GM21737 (cell line): ENCODE data around the gene VKORC1L1.
"Not testable (repeated sequence)": the region's sequence is repeated elsewhere in the genome, so short reads cannot be mapped to it uniquely, and the experiment has no call there.

Source experiments
- ATAC-seq: cut with Tn5 transposase; IDR thresholded peaks from one replicate; pipeline ENCODE4 v1.9.1; 2021; ENCODE audit warnings: mild to moderate bottlenecking, moderate library complexity; ENCODE audit not compliant: unreplicated experiment

The VKORC1L1 gene

DNA sequence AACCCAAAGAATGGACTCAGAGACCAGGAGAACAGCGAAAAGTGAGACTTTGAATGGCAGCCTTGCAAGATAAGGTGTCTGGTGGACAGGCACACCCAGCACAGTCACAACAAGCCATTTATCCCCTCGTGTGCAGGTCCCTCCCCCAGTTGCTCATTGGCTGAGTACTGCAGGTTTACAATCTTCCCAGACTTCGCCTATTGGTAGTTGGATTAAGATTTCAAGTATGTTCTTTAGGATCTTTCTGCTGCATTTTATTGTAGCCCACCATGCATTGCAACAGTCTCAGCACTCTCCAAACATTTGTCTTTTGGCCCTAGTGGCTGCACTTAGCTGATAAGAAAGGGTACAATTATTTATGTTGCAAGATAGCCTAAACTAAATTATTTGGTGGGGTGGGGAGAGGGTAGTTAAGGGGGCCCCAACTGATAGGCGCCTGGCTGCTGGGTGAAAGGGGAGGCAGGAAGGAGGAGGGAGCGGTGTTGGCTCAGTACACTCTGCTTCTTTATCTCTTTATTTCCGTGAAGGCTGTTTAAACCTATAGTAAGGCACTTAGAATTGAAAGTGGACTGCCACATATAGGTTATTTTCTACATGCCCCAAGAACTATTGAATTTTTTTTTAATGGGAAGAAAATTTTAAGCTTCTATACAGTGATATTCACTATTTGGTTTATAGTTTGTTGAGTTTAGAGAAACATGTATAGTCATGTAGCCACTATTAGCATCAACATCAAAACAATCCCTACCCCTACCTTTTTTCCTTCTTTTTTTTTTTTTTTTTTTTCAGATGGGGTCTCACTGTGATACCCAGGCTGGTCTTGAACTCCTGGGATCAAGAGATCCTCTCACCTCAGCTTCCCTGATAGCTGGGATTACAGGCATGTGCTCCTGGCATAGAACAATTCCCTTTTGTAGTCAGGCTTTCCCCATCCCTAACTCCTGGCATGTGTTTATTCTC is 54.9 kb downstream of the VKORC1L1 start:
- no peak for ATAC-seq

DNA sequence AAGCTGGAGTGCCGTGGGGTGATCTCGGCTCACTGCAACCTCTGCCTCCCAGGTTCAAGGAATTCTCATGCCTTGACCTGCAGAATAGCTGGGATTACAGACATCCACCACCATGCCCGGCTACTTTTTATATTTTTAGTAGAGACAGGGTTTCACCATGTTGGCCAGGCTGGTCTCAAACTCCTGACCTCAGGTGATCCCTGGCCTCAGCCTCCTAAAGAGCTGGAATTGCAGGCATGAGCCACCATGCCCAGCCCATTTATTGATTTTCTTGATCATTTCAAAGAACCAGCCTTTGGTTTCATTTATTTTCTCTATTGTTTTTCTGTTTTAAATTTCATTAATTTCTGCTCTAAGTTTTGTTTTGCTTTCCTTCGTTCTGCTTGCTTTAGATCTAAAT is 58.8 kb downstream of the VKORC1L1 start:
- ATAC-seq = no peak

DNA sequence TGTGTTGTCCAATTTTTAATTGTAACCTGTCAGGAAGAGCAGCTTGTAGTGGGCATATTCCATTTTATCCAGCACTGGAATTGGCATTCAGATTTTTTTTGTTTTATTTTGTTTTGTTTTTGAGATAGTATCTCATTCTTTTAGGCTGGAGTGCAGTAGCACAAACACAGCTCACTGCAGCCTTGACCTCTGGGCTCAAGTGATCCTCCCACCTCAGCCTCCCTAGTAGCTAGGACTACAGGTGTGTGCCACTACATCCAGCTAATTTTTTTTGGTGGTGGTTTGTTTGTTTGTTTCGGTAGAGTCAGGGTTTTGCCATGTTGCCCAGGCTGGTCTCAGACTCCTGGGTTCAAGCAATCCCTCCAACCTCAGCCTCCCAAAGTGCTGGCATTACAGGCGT is 64.4 kb downstream of the VKORC1L1 start:
- ATAC-seq = no peak

DNA sequence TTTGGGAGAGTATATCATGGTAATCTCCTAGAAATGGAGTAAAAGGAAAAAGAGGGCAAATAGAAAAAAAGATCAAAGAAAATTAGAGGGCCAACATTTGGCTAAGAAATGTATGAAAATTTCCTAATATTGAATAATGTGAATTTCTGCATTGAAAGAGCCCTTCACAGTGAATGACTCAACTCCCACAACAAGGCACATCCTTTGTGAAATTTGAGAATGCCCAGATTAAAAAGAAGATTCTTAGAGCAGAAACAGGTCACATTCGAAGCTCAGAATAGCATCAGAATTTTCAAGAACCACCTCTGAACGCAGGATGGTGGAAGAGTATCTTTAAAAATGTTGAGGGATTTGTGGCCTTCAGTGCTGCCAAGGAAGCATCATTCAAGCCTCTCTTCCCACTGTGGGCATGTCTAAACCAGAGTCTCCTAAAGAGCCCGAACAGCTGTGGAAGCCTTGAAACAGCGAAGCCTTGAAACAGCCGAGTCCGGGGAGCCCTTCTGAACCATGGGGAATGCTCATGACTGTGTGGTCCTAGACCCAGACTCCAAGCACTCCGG is 65.5 kb downstream of the VKORC1L1 start:
- no peak for ATAC-seq

DNA sequence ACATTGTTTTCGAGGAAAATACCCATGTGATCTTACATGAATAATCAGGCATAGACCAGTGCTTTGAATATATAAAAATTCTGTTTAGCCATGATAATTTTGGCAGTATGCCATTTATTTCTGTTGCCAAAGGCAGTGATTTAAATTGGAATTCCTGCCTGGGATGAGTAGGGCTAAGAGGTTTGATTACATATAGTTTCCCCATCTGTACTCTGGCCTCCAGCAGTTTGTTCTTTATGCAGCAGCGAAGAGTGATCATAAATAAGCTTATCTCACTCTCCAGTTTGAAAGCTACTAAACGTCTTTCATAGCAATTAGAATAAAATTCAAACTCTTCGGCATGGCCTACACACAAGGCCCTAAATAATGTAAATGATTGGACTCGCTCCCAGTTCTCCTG is 72.9 kb downstream of the VKORC1L1 start:
- not testable (repeated sequence) for ATAC-seq

DNA sequence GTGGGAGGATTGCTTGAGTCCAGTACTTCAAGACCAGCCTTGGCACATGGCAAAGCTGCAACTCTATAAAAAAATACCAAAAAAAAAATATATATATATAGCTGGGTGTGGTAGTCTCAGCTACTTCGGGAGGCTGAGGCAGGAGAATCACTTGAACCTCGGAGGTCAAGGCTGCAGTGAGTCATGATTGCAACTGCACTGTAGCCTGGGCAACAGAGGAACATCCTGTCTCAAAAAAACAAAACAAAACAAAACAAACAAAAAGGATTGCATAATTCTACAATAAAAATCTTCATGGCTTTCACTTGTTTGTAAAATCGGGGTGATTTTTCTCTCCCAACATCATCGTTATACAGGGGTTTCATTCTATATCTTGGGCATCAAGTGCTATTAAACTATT is 74.0 kb downstream of the VKORC1L1 start:
- no peak for ATAC-seq

DNA sequence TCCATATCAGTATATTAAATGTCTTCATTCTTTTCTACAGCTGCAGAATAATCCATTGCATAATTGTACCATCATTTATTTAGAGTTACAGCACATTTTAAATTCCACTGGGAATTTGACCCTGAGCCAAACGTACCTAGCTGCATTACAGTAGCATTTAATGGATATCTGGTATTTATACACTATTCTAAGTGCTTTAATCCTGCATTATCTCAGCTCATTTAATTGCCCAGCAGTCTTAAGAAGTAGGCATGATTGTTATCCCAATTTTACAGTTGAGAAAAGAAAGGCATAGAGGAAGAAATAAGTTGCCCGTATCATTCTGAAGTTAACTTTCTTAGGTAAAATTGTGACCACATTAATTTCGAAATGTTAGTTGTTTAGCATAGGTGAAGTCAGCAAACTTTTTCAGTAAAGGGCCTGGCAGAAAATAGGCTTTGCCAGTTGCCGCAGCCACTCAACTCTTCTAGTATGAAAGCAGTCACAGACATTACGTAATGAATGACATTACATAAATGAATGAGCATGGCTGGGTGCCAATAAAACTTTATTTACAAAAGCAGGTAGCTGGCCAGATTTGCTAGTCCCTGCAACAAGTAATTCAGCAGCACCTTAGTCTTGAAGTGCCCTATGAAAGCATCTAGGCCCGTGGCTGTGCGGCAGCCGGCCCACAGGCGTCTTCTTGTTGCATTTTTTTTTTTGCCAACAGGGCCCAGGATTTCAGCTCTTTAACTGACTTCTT is 79.1 kb downstream of the VKORC1L1 start:
- ATAC-seq = no peak

DNA sequence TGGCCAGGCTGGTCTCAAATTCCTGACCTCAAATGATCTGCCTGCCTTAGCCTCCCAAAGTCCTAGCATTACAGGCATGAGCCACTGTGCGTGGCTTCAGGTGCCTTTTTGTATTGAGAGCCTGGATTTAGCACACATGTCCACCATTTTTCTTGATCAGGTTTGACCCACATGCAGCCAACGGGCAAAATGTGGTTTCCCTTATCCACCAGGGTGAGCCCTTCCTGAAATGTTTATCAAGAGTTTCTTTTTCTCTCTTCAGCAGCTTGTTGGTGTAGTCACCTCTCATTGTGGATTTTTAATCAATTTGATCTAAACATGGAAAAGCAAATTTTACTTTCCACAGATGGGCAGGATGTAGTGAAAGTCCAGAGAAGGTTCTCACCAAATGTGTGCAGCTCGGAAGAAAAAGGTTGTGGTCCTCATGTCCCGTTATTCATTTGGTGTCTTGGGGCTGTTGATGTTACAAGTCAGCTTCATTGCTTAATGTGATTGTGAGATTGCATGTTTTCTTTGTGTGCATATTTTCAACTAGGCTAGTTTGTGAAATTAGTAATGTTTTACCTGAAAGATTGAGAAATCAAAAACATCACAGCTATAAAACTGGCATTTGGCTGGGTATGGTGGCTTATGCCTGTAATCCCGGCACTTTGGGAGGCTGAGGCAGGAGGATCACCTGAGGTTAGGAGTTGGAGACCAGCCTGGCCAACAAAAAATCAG is 80.3 kb downstream of the VKORC1L1 start:
- ATAC-seq = no peak

DNA sequence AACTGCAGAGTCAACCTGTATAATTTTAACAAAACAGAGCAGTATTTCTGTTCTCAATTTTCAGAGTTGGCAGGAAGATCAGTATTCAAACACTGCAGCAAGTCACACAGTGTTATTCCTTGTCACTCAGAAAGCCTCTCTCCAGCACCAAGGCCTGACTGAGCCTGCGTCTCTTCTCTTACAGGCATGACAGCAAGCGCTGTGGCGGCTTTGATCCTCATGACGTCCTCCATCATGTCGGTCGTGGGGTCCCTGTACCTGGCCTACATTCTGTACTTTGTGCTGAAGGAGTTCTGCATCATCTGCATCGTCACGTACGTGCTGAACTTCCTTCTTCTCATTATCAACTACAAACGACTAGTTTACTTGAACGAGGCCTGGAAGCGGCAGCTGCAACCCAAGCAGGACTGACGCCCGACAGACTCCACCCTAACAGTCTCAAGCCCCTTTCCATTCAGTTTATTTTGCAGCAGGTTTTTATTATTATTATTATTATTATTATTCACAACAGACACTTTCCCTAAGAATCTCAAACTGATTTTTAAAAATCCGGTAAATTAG is 81.1 kb downstream of the VKORC1L1 start:
- no peak for ATAC-seq

DNA sequence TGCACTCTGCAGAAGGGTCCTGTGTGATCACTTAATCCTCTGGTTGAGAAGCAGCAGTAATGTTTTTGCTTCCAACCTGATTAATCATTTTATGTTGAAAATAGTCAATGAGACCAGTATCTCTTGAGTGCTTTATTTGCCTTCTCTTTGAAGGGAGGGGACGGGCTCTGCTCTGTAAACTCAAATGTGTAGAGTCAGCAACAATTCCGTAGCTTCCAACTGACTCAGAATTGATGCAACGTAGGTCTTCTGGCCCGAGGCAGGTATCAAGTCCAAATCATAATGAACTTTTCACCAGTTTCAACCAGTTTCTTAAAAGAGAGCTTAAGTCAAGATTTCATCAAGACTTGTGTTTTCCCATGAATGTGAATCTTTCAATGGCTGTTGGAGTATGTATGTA is 82.8 kb downstream of the VKORC1L1 start:
- no peak for ATAC-seq

DNA sequence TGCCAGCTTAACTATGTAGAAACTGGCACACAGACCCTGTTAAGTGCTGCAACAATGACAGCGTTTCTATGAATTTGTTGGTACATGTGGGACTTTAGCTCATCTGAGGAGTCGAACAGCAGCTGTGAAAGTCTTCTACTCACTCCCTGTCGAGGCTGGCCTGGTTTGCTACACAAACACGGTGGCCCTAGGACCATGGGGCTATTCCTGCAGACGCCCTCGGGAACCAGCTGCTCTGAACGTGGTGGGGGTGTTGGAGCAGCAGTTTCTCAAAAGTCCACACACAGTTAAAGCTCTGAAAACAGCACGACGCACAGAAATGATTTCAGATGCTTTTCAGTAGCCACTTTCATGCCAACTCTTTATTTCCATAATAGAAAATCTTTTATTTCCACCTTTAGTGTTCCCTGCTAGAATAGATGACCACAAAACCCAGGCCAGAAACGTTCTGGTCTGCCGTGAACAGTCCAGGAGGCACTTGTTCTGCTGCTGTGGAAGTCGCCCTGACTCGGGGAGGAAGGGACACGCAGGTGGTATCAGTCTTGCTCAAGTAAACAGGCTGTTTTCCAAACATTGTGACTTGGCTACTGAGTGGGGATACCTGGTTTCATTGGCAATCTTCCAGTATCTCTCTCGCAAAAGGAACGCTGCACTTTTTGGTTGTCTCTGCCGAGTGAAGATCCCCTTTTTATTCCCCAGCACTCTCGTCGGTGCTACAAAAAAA is 87.6 kb downstream of the VKORC1L1 start:
- ATAC-seq = no peak

DNA sequence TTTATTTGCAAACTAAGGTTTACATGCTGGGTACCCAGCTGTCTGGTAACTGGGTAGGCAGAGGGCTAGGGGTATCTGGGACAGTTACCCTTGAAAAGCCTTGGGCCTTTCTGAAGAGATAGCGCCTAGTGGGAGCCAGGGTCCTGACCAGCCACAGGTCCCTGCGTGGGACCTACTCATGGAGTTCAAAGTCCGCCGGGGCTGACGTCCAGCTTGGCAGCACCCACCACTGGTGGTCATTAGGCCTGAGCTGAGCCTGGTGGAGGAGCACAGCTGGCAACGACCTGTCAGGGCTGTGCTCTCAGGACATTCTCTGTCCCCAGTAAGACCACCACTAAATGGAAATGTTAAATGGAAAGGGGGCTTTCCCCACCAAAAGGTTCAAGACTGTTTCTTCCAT is 89.2 kb downstream of the VKORC1L1 start:
- ATAC-seq = no peak

DNA sequence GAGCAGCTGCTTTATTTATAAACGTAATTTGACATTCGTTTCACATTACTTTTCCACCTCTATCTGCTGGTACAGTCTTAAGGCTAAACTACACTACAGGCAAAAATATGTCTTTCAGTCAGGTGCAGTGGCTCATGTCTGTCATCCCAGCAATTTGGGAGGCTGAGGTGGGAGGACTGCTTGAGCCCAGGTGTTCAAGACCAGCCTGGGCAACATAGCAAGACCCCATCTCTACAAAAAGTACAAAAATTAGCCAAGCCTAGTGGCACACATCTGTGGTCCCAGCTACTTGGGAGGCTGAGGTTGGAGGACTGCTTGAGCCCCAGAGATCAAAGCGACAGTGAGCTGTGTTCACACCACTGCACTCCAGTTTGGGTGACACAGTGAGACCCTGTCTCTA is 91.8 kb downstream of the VKORC1L1 start:
- not testable (repeated sequence) for ATAC-seq

DNA sequence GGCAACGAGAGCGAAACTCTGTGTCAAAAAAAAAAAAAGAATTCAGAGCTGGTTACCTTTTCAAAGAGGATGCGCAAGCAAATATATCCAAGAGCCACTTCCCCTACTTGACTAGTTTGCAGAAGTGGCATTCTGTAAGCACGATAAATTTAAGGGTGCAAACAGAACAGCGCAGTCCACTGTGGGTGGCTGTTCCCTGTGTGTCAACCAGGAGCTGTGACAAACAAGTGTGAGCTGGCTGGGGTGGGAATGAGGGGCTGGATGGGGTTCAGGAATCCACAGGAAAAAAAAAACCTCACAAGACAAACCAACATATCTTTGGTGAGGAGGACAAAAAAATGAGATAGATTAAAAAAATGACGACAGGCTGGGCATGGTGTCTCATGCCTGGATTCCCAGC is 93.3 kb downstream of the VKORC1L1 start:
- ATAC-seq = no peak

DNA sequence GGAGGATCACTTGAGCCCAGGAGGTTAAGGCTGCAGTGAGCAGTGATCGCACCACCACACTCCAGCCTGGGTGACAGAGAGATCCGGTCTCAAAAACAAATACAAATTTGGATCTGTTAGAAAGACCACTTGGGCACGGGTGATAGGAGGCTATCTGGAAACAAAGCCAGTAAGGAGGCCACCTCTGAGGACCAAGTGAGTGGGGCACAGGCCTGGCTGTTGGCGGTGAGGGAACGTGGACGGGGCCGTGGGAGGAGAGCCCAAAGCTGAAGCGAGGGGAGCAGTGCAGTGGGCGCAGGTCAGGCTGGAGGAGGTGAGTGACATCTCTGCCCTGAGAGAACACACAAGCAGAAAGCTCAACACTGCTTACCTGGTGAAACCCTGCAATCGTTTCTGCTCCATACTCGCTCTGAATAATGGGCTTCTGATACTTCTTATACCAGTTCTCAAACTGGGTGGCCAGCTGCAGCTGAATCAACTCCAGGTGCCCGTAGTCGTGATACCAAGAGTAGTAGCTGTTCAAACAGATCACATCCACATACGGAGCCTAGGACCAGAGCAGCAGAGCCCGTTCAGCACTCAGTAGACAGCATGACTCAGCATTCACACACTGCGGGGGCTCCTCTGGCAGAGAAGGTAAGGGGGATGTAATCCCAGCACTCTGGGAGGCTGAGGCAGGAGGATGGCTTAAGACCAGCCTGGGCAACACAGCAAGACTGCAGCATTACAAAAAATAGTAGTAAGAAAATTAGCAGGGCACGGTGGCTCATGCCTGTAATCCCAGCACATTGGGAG is 94.7 kb downstream of the VKORC1L1 start:
- ATAC-seq = no peak

DNA sequence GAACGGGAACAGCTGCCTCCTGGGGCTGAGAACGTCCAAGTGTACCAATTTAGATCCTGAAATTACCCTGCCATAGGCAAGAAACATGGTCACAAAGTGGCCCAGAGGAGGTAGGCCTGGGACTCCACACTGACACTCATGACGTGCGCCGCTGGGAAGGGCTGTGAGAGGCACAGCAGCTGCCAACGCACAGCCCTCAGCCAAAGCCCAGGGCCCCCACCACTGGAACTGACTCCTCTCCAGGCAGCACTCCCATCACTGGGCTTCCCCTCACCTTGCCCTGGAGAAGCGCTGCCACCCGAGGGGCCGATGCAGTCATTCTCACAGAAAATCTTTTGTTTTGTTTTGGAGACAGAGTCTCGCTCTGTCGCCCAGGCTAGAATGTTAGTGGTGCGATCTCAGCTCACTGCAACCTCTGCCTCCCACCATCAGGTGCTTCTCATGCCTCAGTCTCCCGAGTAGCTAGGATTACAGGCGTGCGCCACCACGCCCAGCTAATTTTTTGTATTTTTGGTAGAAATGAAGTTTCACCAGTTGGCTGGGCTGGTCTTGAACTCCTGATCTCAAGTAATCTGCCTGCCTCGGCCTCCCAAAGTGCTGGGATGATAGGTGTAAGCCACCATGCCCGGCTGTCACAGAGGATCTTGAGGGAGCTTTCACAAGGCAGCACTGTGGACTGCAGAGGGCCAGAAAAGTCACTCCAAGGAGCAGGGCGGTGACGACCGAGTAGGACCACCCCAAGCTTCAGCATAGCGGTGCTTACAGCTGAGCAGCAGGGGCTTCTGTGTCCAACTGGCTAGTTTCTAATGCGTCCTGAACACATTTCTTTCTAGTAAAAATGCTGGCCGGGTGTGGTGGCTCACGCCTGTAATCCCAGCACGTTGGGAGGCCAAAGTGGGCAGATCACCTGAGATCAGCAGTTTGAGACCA is 95.6 kb downstream of the VKORC1L1 start:
- no peak for ATAC-seq

DNA sequence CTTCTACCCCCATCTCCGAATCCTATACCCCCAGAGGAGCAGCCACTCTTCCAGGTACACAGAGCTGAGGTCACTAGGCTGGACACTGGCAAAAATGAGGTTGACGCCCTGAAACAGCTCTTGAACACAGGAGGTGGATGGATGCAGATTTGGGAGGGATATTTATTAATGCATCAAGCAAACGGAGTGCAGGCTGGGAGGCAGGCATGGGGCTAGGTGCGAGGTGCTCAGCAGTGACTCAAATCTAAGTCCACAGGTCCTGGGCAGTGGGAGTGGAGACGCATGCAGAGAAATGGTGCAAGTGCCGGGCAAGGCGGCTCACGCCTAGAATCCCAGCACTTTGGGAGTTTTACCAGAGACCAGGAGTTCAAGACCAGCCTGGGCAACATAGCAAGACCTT is 98.1 kb downstream of the VKORC1L1 start:
- ATAC-seq = no peak

DNA sequence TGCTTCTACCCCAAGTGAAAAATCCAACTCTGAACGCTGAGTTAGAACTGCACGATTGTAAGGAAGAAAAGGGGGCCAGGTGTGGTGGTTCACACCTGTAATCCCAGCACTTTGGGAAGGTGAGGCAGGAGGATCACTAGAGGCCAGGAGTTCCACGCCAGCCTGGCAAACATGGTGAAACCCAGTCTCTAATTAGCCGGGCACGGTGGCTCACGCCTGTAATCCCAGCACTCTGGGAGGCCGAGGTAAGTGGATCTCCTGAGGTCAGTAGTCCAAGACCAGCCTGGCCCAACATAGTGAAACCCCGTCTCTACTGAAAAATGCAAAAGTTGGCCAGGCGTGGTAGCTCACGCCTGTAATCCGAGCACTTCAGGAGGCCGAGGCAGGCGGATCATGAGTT is 100.1 kb downstream of the VKORC1L1 start:
- ATAC-seq = no peak
